NCI-H146 (cell line): ENCODE results near the gene DNTTIP2.
"Not testable (repeated sequence)": the region's sequence is repeated elsewhere in the genome, so short reads cannot be mapped to it uniquely, and the experiment has no call there.

Experiments used
- DNase-seq: peaks from one replicate; lab custom pipeline; 2025; lab: John Stamatoyannopoulos, UW

DNTTIP2 gene

GRCh38 chr1:93878889-93879586 lies at the start of gene DNTTIP2:
TSS of gene DNTTIP2 (minus strand) at chr1:93879206. CDS start at chr1:93879148, 58 bp downstream.
- peak; percentile 89 for DNase-seq

GRCh38 chr1:93925206-93925605 lies 46.2 kb upstream of the DNTTIP2 start:
- no peak for DNase-seq

- peak; percentile 1 for DNase-seq
Measured at GRCh38 chr1:93919780-93920179, 40.8 kb upstream of the DNTTIP2 start.

GRCh38 chr1:93917302-93917701 lies 38.3 kb upstream of the DNTTIP2 start:
- no peak for DNase-seq

- not testable (repeated sequence) for DNase-seq
Measured at GRCh38 chr1:93910880-93911279, 31.9 kb upstream of the DNTTIP2 start.

- DNase-seq: no peak
Measured at GRCh38 chr1:93910305-93910704, 31.3 kb upstream of the DNTTIP2 start.

GRCh38 chr1:93909146-93910050 lies 30.4 kb upstream of the DNTTIP2 start, which contains the start of gene GCLM:
TSS of gene GCLM (minus strand) at chr1:93909430. CDS start at chr1:93909163, 267 bp downstream.
- peak; percentile 86 for DNase-seq

- DNase-seq: peak; percentile 60
Measured at GRCh38 chr1:93908394-93909145, 29.6 kb upstream of the DNTTIP2 start.

GRCh38 chr1:93907718-93908117 lies 28.7 kb upstream of the DNTTIP2 start:
- DNase-seq: no peak

GRCh38 chr1:93906480-93906879 lies 27.5 kb upstream of the DNTTIP2 start:
- DNase-seq: no peak

GRCh38 chr1:93905734-93906133 lies 26.7 kb upstream of the DNTTIP2 start:
- no peak for DNase-seq

GRCh38 chr1:93905051-93905450 lies 26.0 kb upstream of the DNTTIP2 start:
- no peak for DNase-seq

- DNase-seq: no peak
Measured at GRCh38 chr1:93904228-93904627, 25.2 kb upstream of the DNTTIP2 start.

- no peak for DNase-seq
Measured at GRCh38 chr1:93900723-93901504, 21.9 kb upstream of the DNTTIP2 start.

GRCh38 chr1:93899543-93900207 lies 20.7 kb upstream of the DNTTIP2 start:
- no peak for DNase-seq

GRCh38 chr1:93888900-93889299 lies 9.9 kb upstream of the DNTTIP2 start:
- DNase-seq: no peak

- no peak for DNase-seq
Measured at GRCh38 chr1:93882269-93882668, 3.3 kb upstream of the DNTTIP2 start.

- no peak for DNase-seq
Measured at GRCh38 chr1:93880731-93881130, 1.7 kb upstream of the DNTTIP2 start.

GRCh38 chr1:93878501-93878888 lies 511 bp downstream of the DNTTIP2 start:
- DNase-seq: no peak

- no peak for DNase-seq
Measured at GRCh38 chr1:93877529-93877928, 1.5 kb downstream of the DNTTIP2 start.

- no peak for DNase-seq
Measured at GRCh38 chr1:93876244-93876643, 2.8 kb downstream of the DNTTIP2 start.
